PFSK-1 (cell line): ENCODE measurements around the gene GPRC5D.

ENCODE experiments used
- FOXP2 ChIP-seq: optimal IDR thresholded peaks from 2 replicates; pipeline ENCODE3; 2011; ENCODE audit warnings: borderline replicate concordance, control low read depth, inconsistent platforms; ENCODE audit not compliant: insufficient read depth; ENCODE audit errors: extremely low read length, extremely low read depth
- POLR2AphosphoS5 ChIP-seq: IDR thresholded peaks from 2 replicates; pipeline ENCODE4 v1.6.1; 2012; ENCODE audit warnings: low read depth, mild to moderate bottlenecking, control low read depth, low read length, moderate library complexity
- REST ChIP-seq, 2 experiments: IDR thresholded peaks; 2 replicates each; pipeline versions ENCODE4 v1.6.1 to v1.8.0; 2011 to 2012; ENCODE audit warnings: low read depth in 2 of 2, low read length in 2 of 2, control low read depth in 1 of 2, inconsistent platforms in 1 of 2, mild to moderate bottlenecking in 1 of 2, moderate library complexity in 1 of 2; ENCODE audit not compliant: insufficient read depth in 1 of 2
- SIN3A ChIP-seq: IDR thresholded peaks from 2 replicates; pipeline ENCODE4 v1.6.1; 2012; ENCODE audit warnings: mild to moderate bottlenecking, low read length, moderate library complexity, borderline replicate concordance; ENCODE audit not compliant: insufficient read depth
- TAF1 ChIP-seq: IDR thresholded peaks from 2 replicates; pipeline ENCODE4 v1.6.1; 2012; ENCODE audit warnings: low read length, control low read depth, borderline replicate concordance; ENCODE audit not compliant: insufficient read depth

GPRC5D gene

DNA sequence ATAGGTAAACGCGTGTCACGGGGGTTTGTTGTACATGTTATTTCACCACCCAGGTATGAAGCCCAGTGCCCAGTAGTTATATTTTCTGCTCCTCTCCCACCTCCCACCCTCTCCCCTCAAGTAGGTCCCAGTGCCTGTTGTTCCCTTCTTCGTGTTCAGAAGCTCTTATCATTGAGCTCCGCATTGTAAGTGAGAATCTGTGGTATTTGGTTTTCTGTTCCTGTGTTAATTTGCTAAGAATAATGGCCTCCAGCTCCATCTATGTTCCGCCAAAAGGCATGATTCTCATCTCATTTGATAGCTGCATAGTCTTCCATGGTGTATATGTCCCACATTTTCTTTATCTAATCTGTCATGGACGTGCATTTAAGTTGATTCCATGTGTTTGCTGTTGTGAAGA is 6.9 kb upstream of the GPRC5D start:
- TF ChIP-seq FOXP2, result no peak

DNA sequence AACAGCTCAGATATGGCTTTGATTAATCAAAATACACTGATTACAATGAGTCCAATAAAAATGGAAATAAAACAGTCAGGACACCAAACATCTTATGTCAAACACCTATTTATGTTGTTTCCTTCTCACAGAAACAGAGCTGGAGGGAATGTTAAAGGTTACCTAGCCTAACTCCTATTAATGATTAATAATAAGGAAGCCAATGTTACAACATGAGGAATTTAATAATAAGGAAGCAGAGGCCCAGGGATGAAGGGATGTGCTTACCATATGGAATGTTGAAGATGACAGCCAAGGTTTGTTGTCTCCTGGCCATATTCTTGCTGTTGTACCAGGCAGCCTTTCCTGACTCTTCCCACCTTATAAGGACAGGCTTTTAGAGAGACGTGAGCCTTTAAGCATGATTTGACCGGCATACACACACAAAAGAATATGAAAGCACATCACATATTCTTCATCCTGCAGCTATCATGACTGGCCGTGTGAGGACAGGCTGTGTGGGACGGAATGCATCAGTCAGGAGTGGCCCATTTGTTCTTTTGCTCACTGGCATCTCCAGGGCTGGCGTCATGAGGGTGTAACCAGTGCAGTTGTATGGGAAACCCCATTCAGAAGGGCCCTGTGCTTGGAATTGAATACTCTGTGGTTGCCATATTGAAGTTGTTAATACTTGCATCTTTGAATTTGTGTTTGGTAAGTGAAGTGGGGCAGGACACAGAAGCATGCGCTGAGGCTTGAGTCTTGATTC is 3.1 kb upstream of the GPRC5D start:
- TF ChIP-seq TAF1 (no peak), SIN3A (no peak), FOXP2 (no peak), REST (IDR thresholded peaks at IDR 0.05; ENCODE audit: insufficient read depth in 1 of 2, low read depth in 2 of 2, low read length in 2 of 2) (no peak), POLR2AphosphoS5 (no peak)

DNA sequence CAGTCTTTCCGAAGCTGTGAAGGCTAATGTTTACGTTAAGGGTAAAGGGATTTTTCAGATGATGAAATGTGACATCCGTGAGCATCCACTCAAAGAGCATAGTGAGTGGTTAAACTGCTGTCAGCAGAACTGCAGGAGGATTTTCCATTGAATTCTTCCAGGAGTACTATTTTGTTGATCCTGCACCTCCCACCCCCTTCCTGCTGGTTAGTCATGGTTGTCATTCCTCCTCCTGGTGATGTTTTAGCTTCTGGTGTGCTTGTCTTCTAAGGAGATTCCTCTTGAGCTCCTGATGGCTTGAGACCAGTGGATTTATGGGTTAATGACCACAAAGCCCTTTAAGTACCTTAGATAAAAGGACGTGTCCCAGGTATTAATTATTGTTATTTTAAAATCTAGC is 2.4 kb upstream of the GPRC5D start:
- peak; percentile 34; the same call in 1 of the 2 replicates for TF ChIP-seq SIN3A
- no peak for TF ChIP-seq POLR2AphosphoS5
- no peak for TF ChIP-seq REST (IDR thresholded peaks at IDR 0.05; ENCODE audit: insufficient read depth in 1 of 2, low read depth in 2 of 2, low read length in 2 of 2)
- no peak for TF ChIP-seq TAF1
- TF ChIP-seq FOXP2, result no peak

- TF ChIP-seq SIN3A (no peak), POLR2AphosphoS5 (no peak), TAF1 (no peak), FOXP2 (no peak), REST (IDR thresholded peaks at IDR 0.05; ENCODE audit: insufficient read depth in 1 of 2, low read depth in 2 of 2, low read length in 2 of 2) (no peak)
Observed at GRCh38 chr12:12951504-12951903, 466 bp downstream of the GPRC5D start.

DNA sequence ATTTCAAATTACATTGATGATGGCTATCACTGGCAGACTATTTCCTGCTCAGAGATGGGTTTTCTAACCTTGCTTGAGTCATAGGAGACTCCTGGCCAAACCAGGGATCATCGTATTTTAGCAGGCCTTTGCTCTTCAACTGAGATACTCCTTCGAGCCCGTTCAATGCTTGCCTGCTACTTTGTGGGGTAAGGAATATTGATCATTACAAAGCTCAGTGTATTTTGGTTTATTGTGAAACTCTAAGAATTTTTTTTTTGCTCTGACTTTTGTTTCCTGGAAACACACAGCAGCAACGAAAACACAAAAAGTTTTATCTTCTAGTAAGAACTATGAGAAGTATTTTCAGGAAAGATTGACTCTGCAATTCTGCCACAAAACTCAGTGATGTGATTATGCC is 4.1 kb downstream of the GPRC5D start:
- TF ChIP-seq SIN3A, result no peak
- TF ChIP-seq REST (IDR thresholded peaks at IDR 0.05; ENCODE audit: insufficient read depth in 1 of 2, low read depth in 2 of 2, low read length in 2 of 2), result no peak
- no peak for TF ChIP-seq TAF1
- TF ChIP-seq POLR2AphosphoS5, result no peak
- TF ChIP-seq FOXP2, result no peak
